ENCODE measurements around the gene SH3BP5. TPM values are rescaled to one million over a fixed set of nuclear protein-coding genes. Genes with fewer than 3 reads are reported as not detected.

SH3BP5 gene
- polyA plus RNA-seq, 1 of the 3 experiments (the other 2 are of a cell fraction): 29.5 TPM

DNA sequence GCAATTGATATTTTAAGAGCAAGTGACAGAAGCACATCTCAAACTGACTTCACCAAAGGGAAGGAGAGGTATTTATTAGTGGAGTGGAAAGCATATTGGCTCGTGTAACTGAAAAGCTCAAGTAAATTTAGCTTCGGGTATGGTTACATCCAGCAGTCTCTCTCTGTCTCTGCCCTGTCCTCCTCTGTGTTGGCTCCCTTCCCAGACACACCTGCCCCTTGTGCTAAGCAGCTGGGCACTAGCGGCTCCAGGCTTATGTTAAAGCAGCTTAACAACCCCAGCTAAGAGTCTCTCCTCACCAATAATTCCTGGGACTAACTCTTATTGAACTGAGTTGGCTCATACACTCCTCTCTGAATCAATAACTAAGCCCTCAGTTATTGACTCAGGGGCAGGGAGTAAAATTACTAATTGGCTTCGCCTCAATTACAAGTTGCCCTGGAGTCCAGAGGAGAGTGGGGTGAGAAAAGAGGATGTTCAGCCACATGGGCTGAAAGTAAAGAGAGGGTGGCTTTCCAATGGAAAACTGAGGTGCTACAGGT lies 12.8 kb upstream of the SH3BP5 start:
- TF ChIP-seq YY1 (IDR thresholded peaks at IDR 0.05; ENCODE audit: low read depth) (no peak), SIN3A (IDR thresholded peaks at IDR 0.05; ENCODE audit: borderline replicate concordance, low read depth, low read length) (no peak), GABPA (IDR thresholded peaks at IDR 0.05; ENCODE audit: low read depth) (no peak), SMC3 (IDR thresholded peaks at IDR 0.05; ENCODE audit: low read depth, low read length) (no peak), FOXM1 (IDR thresholded peaks at IDR 0.05; ENCODE audit: low read depth) (no peak), TEAD4 (IDR thresholded peaks at IDR 0.05; ENCODE audit: borderline replicate concordance, insufficient read depth) (no peak)
- TF ChIP-seq, protein P1, sequence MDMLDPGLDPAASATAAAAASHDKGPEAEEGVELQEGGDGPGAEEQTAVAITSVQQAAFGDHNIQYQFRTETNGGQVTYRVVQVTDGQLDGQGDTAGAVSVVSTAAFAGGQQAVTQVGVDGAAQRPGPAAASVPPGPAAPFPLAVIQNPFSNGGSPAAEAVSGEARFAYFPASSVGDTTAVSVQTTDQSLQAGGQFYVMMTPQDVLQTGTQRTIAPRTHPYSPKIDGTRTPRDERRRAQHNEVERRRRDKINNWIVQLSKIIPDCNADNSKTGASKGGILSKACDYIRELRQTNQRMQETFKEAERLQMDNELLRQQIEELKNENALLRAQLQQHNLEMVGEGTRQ (IDR thresholded peaks at IDR 0.05; ENCODE audit: borderline replicate concordance, low read depth, low read length): no peak
- Histone ChIP-seq H3K4me3 (ENCODE audit: low read depth in 2 of 2, low read length in 1 of 2) (no peak overlapping the region), H4K20me1 (ENCODE audit: insufficient read depth) (no peaks in the 10 kb centered on the region), H3K4me1 (ENCODE audit: control insufficient read depth in 1 of 2, insufficient read depth in 2 of 2, low read depth in 1 of 2, low read length in 1 of 2) (no peaks in the 10 kb centered on the region), H3K27me3 (ENCODE audit: insufficient read depth) (no peaks in the 10 kb centered on the region; the same call in 1 of the 2 replicates), H3K9me3 (no peaks in the 10 kb centered on the region), H3K36me3 (replicated peaks in 1 of 2; ENCODE audit: control insufficient read depth in 1 of 2, insufficient read depth in 2 of 2, low read length in 1 of 2) (no peaks in the 10 kb centered on the region), H3K9ac (no peak overlapping the region), H3K79me2 (ENCODE audit: insufficient read depth) (no peaks in the 10 kb centered on the region), H3K4me2 (no peak overlapping the region), H3K9me2 (no peaks in the 10 kb centered on the region), H3K27ac (ENCODE audit: low read depth in 2 of 2, low read length in 1 of 2) (no peak overlapping the region), H3F3A (replicated peaks; ENCODE audit: insufficient read depth) (no peaks in the 10 kb centered on the region), H2AFZ (ENCODE audit: low read depth) (no peak overlapping the region)
- ChIA-PET POLR2A (no interaction called here), CTCF (interaction anchor here (1.7 kb wide), 2 partner anchors 13 to 77 kb away, joined by 6 to 9 read pairs; partner anchors contain the start of gene SH3BP5)
- WGBS (ENCODE audit: low lambda C conversion rate): 32% methylated on average over 4 of the region's 4 CpGs
- DNase-seq: no peak

DNA sequence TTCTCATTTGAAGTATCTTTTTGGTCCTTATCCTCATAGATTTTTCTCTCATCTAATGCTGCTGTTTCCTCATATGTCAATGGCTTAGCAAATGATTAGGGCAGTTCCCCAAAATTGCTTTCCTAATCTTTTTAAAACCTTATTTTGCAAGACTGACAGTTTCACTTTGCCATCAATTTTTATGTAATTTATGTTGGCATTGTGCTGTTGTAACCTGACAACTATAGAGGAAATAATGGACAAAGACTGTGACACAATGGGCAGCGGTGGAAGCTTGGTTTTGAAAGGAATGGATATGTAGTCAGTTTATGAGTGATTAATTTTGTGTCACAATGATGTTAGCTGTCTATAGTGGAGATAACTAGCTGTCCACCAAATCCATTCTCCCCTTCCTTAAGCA lies 10.6 kb upstream of the SH3BP5 start:
- Histone ChIP-seq H3K9me2 (no peaks in the 10 kb centered on the region), H3K9ac (no peak overlapping the region), H3K27me3 (ENCODE audit: insufficient read depth) (no peaks in the 10 kb centered on the region; the same call in 1 of the 2 replicates), H3K27ac (ENCODE audit: low read depth in 2 of 2, low read length in 1 of 2) (no peak overlapping the region), H3K79me2 (ENCODE audit: insufficient read depth) (no peaks in the 10 kb centered on the region), H3K4me1 (ENCODE audit: control insufficient read depth in 1 of 2, insufficient read depth in 2 of 2, low read depth in 1 of 2, low read length in 1 of 2) (no peaks in the 10 kb centered on the region), H3F3A (replicated peaks; ENCODE audit: insufficient read depth) (no peaks in the 10 kb centered on the region), H3K36me3 (replicated peaks in 1 of 2; ENCODE audit: control insufficient read depth in 1 of 2, insufficient read depth in 2 of 2, low read length in 1 of 2) (no peaks in the 10 kb centered on the region), H4K20me1 (ENCODE audit: insufficient read depth) (no peaks in the 10 kb centered on the region), H3K4me3 (ENCODE audit: low read depth in 2 of 2, low read length in 1 of 2) (no peak overlapping the region), H2AFZ (ENCODE audit: low read depth) (no peak overlapping the region), H3K9me3 (no peaks in the 10 kb centered on the region), H3K4me2 (no peak overlapping the region)
- ChIA-PET CTCF (interaction anchor here (1.6 kb wide), 1 partner anchor 10 kb away, joined by 7 read pairs; the partner anchor contains the start of gene SH3BP5), POLR2A (no interaction called here)
- WGBS (ENCODE audit: low lambda C conversion rate): 80% methylated on average over 1 of the region's 1 CpG
- TF ChIP-seq, protein P2, sequence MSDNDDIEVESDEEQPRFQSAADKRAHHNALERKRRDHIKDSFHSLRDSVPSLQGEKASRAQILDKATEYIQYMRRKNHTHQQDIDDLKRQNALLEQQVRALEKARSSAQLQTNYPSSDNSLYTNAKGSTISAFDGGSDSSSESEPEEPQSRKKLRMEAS (IDR thresholded peaks at IDR 0.05; ENCODE audit: low read depth): no peak
- TF ChIP-seq SIN3A (IDR thresholded peaks at IDR 0.05; ENCODE audit: borderline replicate concordance, low read depth, low read length): no peak
- TF ChIP-seq EZH2phosphoT487 (IDR thresholded peaks at IDR 0.05; ENCODE audit: borderline replicate concordance, low read depth): no peak
- no peak for TF ChIP-seq RFX5 (IDR thresholded peaks at IDR 0.05; ENCODE audit: low read length)
- no peak for TF ChIP-seq RXRA (IDR thresholded peaks at IDR 0.05; ENCODE audit: borderline replicate concordance, low read depth)
- no peak for TF ChIP-seq TCF12 (IDR thresholded peaks at IDR 0.05)
- TF ChIP-seq, protein P3, sequence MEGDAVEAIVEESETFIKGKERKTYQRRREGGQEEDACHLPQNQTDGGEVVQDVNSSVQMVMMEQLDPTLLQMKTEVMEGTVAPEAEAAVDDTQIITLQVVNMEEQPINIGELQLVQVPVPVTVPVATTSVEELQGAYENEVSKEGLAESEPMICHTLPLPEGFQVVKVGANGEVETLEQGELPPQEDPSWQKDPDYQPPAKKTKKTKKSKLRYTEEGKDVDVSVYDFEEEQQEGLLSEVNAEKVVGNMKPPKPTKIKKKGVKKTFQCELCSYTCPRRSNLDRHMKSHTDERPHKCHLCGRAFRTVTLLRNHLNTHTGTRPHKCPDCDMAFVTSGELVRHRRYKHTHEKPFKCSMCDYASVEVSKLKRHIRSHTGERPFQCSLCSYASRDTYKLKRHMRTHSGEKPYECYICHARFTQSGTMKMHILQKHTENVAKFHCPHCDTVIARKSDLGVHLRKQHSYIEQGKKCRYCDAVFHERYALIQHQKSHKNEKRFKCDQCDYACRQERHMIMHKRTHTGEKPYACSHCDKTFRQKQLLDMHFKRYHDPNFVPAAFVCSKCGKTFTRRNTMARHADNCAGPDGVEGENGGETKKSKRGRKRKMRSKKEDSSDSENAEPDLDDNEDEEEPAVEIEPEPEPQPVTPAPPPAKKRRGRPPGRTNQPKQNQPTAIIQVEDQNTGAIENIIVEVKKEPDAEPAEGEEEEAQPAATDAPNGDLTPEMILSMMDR (IDR thresholded peaks at IDR 0.05): no peak
- TF ChIP-seq RCOR1 (IDR thresholded peaks at IDR 0.05; ENCODE audit: low read length): no peak
- TF ChIP-seq FOXJ3 (CRISPR knock-in tag; IDR thresholded peaks at IDR 0.05): no peak
- no peak for TF ChIP-seq TEAD4 (IDR thresholded peaks at IDR 0.05; ENCODE audit: borderline replicate concordance, insufficient read depth)
- no peak for TF ChIP-seq MEF2A (IDR thresholded peaks at IDR 0.05; ENCODE audit: borderline replicate concordance, low read depth)
- no peak for TF ChIP-seq MXI1 (IDR thresholded peaks at IDR 0.05; ENCODE audit: low read depth, low read length)
- TF ChIP-seq GABPA (IDR thresholded peaks at IDR 0.05; ENCODE audit: low read depth): no peak
- TF ChIP-seq NFIC (IDR thresholded peaks at IDR 0.05; ENCODE audit: borderline replicate concordance): no peak
- no peak for TF ChIP-seq EP300 (IDR thresholded peaks at IDR 0.05; ENCODE audit: borderline replicate concordance in 1 of 2, low read depth in 1 of 2, low read length in 1 of 2)
- no peak for DNase-seq
